HEK293 (cell line): ENCODE measurements around the gene NPPA.

ENCODE experiments used
- CTCF ChIA-PET: fragments of 350-600 bp; formaldehyde crosslinking; extraction: SDS; loops from one replicate; lab custom pipeline; 2021; ENCODE audit warnings: antibody characterized with exemption; lab: Yijun Ruan, JAX
- POLR2A ChIA-PET: fragments of 300-600 bp; formaldehyde crosslinking; extraction: SDS; loops from one replicate; lab custom pipeline; 2020; ENCODE audit warnings: antibody characterized with exemption, inconsistent platforms; lab: Yijun Ruan, JAX
- H3K27ac ChIP-seq: fragments of 200-500 bp; sonication (Bioruptor generic); 2 replicates; pipeline ENCODE4 v1.5.1; 2014; ENCODE audit warnings: low read depth, low read length, control low read depth, inconsistent platforms; ENCODE audit errors: extremely low read depth
- H3K36me3 ChIP-seq, 2 experiments: fragments of 200-500 bp in 1 of 2; sonication (Bioruptor generic) in 1 of 2; 1 replicate in 1 of 2; 2 replicates in 1 of 2; pipeline ENCODE4 v1.5.1; 2014 to 2017; ENCODE audit warnings: inconsistent platforms in 2 of 2, low read length in 2 of 2; ENCODE audit not compliant: control insufficient read depth in 2 of 2, insufficient read depth in 1 of 2
- H3K4me1 ChIP-seq: fragments of 200-500 bp; sonication (Bioruptor generic); 2 replicates; pipeline ENCODE4 v1.5.1; 2014; ENCODE audit warnings: mild to moderate bottlenecking, low read length, inconsistent platforms; ENCODE audit not compliant: control insufficient read depth, insufficient read depth
- H3K4me3 ChIP-seq: 2 replicates; pipeline ENCODE4 v1.5.1; 2011; ENCODE audit warnings: low read depth, mild to moderate bottlenecking, control low read depth, low read length, moderate library complexity
- H3K9me3 ChIP-seq: fragments of 200-500 bp; sonication (Bioruptor generic); 2 replicates; pipeline ENCODE4 v1.5.1; 2014; ENCODE audit warnings: low read depth, low read length, inconsistent platforms; ENCODE audit not compliant: control insufficient read depth, insufficient read depth
- KLF7 ChIP-seq: fragments of 450-650 bp; formaldehyde crosslinking; IDR thresholded peaks from 2 replicates; pipeline ENCODE4 v1.5.1; 2016; ENCODE audit warnings: missing biosample characterization, missing genetic modification characterization, borderline replicate concordance
- MYNN ChIP-seq: fragments of 450-650 bp; formaldehyde crosslinking; IDR thresholded peaks from 2 replicates; pipeline ENCODE4 v1.5.1; 2016; ENCODE audit warnings: missing biosample characterization, missing genetic modification characterization, borderline replicate concordance
- MZF1 ChIP-seq: fragments of 450-650 bp; formaldehyde crosslinking; IDR thresholded peaks from 2 replicates; pipeline ENCODE4 v1.5.1; 2017; ENCODE audit warnings: missing biosample characterization, missing genetic modification characterization, borderline replicate concordance
- PRDM1 ChIP-seq: fragments of 450-650 bp; formaldehyde crosslinking; IDR thresholded peaks from 2 replicates; pipeline ENCODE4; 2016; ENCODE audit warnings: missing biosample characterization, missing genetic modification characterization
- ZBTB7A ChIP-seq: fragments of 450-650 bp; formaldehyde crosslinking; IDR thresholded peaks from 2 replicates; pipeline ENCODE4 v1.5.1; 2016; ENCODE audit warnings: low read depth, missing biosample characterization, missing genetic modification characterization
- ZIC2 ChIP-seq: fragments of 450-650 bp; formaldehyde crosslinking; IDR thresholded peaks from 2 replicates; pipeline ENCODE4 v1.5.1; 2016; ENCODE audit warnings: missing biosample characterization, missing genetic modification characterization
- ZNF114 ChIP-seq: fragments of 450-650 bp; formaldehyde crosslinking; IDR thresholded peaks from 2 replicates; pipeline ENCODE4 v1.5.0; 2017; ENCODE audit warnings: missing biosample characterization, missing genetic modification characterization
- ZNF140 ChIP-seq: fragments of 450-650 bp; formaldehyde crosslinking; IDR thresholded peaks from 2 replicates; pipeline ENCODE4 v1.5.1; 2016; ENCODE audit warnings: missing biosample characterization, missing genetic modification characterization
- ZNF155 ChIP-seq: fragments of 450-650 bp; formaldehyde crosslinking; IDR thresholded peaks from 2 replicates; pipeline ENCODE4 v1.5.1; 2016; ENCODE audit warnings: missing biosample characterization, missing genetic modification characterization
- ZNF2 ChIP-seq: fragments of 450-650 bp; formaldehyde crosslinking; IDR thresholded peaks from 2 replicates; pipeline ENCODE4 v1.5.1; 2016; ENCODE audit warnings: missing biosample characterization, missing genetic modification characterization
- ZNF221 ChIP-seq: fragments of 450-650 bp; formaldehyde crosslinking; IDR thresholded peaks from 2 replicates; pipeline ENCODE4 v1.5.1; 2017; ENCODE audit warnings: missing biosample characterization, missing genetic modification characterization, borderline replicate concordance
- ZNF292 ChIP-seq: fragments of 450-650 bp; formaldehyde crosslinking; IDR thresholded peaks from 2 replicates; pipeline ENCODE4 v1.5.1; 2016; ENCODE audit warnings: low read depth, missing biosample characterization, missing genetic modification characterization, borderline replicate concordance
- ZNF391 ChIP-seq: fragments of 450-650 bp; formaldehyde crosslinking; IDR thresholded peaks from 2 replicates; pipeline ENCODE4 v1.5.1; 2016; ENCODE audit warnings: low read depth, missing biosample characterization, missing genetic modification characterization, borderline replicate concordance
- ZNF394 ChIP-seq: fragments of 450-650 bp; formaldehyde crosslinking; IDR thresholded peaks from 2 replicates; pipeline ENCODE4 v1.5.1; 2016; ENCODE audit warnings: missing biosample characterization, missing genetic modification characterization, mild to moderate bottlenecking, moderate library complexity, borderline replicate concordance
- ZNF558 ChIP-seq: fragments of 450-650 bp; formaldehyde crosslinking; IDR thresholded peaks from 2 replicates; pipeline ENCODE4 v1.5.1; 2016; ENCODE audit warnings: missing biosample characterization, missing genetic modification characterization
- ZNF560 ChIP-seq: fragments of 450-650 bp; formaldehyde crosslinking; IDR thresholded peaks from 2 replicates; pipeline ENCODE4 v1.5.1; 2017; ENCODE audit warnings: missing biosample characterization, missing genetic modification characterization, borderline replicate concordance
- ZNF571 ChIP-seq: fragments of 450-650 bp; formaldehyde crosslinking; IDR thresholded peaks from 2 replicates; pipeline ENCODE4 v1.5.0; 2017; ENCODE audit warnings: missing biosample characterization, missing genetic modification characterization
- ZNF624 ChIP-seq: fragments of 450-650 bp; formaldehyde crosslinking; IDR thresholded peaks from 2 replicates; pipeline ENCODE4 v1.5.1; 2017; ENCODE audit warnings: missing biosample characterization, missing genetic modification characterization
- ZNF792 ChIP-seq: fragments of 450-650 bp; formaldehyde crosslinking; IDR thresholded peaks from 2 replicates; pipeline ENCODE4 v1.5.1; 2016; ENCODE audit warnings: missing biosample characterization, missing genetic modification characterization
- TF ChIP-seq, protein P1 (sequence below): fragments of 450-650 bp; formaldehyde crosslinking; IDR thresholded peaks from 2 replicates; pipeline ENCODE4 v1.5.1; 2017; ENCODE audit warnings: missing biosample characterization, missing genetic modification characterization
- TF ChIP-seq, protein P2 (sequence below): fragments of 450-650 bp; IDR thresholded peaks from 2 replicates; pipeline ENCODE4 v1.5.1; 2018; ENCODE audit warnings: missing biosample characterization, mild to moderate bottlenecking, missing genetic modification characterization
- TF ChIP-seq, protein P3 (sequence below): fragments of 450-650 bp; formaldehyde crosslinking; IDR thresholded peaks from 2 replicates; pipeline ENCODE4 v1.5.1; 2016; ENCODE audit warnings: missing biosample characterization, missing genetic modification characterization
- TF ChIP-seq, protein P4 (sequence below): fragments of 450-650 bp; formaldehyde crosslinking; IDR thresholded peaks from 2 replicates; pipeline ENCODE4 v1.5.1; 2016; ENCODE audit warnings: missing biosample characterization, missing genetic modification characterization, borderline replicate concordance

Gene NPPA

DNA sequence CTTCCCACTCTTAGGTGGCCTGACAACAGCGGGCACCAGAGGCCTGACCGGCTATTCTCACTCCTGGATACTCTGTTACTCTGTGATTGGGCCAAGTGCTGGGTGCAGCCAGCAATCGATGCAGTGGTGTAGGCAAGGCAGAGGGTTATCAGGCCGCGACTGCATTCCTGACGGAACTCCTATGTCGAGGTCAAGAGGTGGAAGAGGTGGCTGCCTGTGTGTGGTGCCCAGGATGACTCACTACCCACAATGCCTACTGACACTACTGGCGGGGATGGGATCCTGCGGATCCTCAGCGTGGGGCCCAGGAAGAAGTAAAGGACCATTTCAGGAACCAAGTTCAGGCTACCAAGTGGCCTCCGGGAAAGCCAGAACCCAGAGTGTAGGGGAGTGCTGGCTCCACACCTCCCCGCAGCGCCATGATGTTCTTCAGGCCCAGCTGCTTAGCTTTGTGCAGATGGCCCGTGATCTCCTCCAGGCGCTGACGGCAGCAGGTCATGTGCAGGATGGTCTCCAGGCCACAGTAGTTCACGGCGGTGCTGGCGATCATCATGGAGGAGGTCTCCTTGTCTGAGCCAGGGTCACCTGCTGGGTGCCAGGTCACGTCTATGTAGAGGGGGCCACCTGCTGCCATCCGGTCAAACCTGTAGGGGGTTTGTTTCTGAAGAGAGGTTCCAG is 46.7 kb downstream of the NPPA start:
- no peak overlapping the region for H3K4me3 ChIP-seq
- peaks cover 0 to 55% of the 10 kb centered on the region in 2 experiments; a peak in 1 of 3 replicates for H3K36me3 ChIP-seq
- ChIA-PET CTCF (interaction anchor here (0.8 kb wide), 1 partner anchor 38 kb away, joined by 3 read pairs; no protein-coding TSS in a partner anchor), POLR2A (no interaction called here)
- H3K9me3 ChIP-seq: no peaks in the 10 kb centered on the region
- peaks cover 4% of the 10 kb centered on the region; the same call in 1 of the 2 replicates for H3K4me1 ChIP-seq
- TF ChIP-seq ZNF140 (tag by site-specific recombination) (no peak), ZNF292 (tag by site-specific recombination) (no peak), ZNF394 (tag by site-specific recombination) (no peak), ZNF560 (tag by site-specific recombination) (no peak), ZIC2 (tag by site-specific recombination) (peak; percentile 21; the same call in 1 of the 2 replicates)
- TF ChIP-seq, protein P1, sequence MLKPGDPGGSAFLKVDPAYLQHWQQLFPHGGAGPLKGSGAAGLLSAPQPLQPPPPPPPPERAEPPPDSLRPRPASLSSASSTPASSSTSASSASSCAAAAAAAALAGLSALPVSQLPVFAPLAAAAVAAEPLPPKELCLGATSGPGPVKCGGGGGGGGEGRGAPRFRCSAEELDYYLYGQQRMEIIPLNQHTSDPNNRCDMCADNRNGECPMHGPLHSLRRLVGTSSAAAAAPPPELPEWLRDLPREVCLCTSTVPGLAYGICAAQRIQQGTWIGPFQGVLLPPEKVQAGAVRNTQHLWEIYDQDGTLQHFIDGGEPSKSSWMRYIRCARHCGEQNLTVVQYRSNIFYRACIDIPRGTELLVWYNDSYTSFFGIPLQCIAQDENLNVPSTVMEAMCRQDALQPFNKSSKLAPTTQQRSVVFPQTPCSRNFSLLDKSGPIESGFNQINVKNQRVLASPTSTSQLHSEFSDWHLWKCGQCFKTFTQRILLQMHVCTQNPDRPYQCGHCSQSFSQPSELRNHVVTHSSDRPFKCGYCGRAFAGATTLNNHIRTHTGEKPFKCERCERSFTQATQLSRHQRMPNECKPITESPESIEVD: no peak
- no peak overlapping the region for H3K27ac ChIP-seq

DNA sequence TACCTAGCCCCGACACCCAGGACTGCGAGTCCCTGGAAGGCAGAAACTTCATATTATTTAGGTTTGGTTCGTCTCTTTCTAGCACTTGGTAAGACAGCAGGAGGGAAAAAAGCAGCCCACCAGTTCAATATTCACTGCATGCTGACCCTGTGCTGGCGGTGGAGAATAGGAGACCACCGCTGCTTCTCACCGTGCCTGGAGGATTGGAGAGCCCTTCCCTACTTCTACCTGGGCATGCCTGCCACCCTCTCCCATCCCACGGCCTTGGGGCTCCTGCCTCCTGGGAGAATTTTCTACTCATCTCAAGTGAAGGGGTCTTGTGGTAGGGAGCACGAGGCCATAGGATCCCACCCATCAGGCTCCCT is 47.2 kb downstream of the NPPA start:
- H3K9me3 ChIP-seq: no peaks in the 10 kb centered on the region
- no peak overlapping the region for H3K4me3 ChIP-seq
- POLR2A ChIA-PET: no interaction called here
- H3K27ac ChIP-seq: no peak overlapping the region
- TF ChIP-seq ZNF558 (tag by site-specific recombination) (no peak), ZNF792 (tag by site-specific recombination) (no peak), MYNN (tag by site-specific recombination) (no peak), ZNF221 (no peak), KLF7 (tag by site-specific recombination) (no peak), PRDM1 (tag by site-specific recombination) (no peak), ZNF391 (tag by site-specific recombination) (no peak), ZNF2 (tag by site-specific recombination) (no peak), ZBTB7A (tag by site-specific recombination) (no peak), ZNF571 (no peak), ZNF114 (tag by site-specific recombination) (no peak), ZNF155 (tag by site-specific recombination) (no peak), ZNF624 (tag by site-specific recombination) (no peak), MZF1 (tag by site-specific recombination) (no peak)
- TF ChIP-seq, protein P2, sequence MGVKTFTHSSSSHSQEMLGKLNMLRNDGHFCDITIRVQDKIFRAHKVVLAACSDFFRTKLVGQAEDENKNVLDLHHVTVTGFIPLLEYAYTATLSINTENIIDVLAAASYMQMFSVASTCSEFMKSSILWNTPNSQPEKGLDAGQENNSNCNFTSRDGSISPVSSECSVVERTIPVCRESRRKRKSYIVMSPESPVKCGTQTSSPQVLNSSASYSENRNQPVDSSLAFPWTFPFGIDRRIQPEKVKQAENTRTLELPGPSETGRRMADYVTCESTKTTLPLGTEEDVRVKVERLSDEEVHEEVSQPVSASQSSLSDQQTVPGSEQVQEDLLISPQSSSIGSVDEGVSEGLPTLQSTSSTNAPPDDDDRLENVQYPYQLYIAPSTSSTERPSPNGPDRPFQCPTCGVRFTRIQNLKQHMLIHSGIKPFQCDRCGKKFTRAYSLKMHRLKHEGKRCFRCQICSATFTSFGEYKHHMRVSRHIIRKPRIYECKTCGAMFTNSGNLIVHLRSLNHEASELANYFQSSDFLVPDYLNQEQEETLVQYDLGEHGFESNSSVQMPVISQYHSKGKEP (tag by site-specific recombination): no peak
- TF ChIP-seq, protein P3, sequence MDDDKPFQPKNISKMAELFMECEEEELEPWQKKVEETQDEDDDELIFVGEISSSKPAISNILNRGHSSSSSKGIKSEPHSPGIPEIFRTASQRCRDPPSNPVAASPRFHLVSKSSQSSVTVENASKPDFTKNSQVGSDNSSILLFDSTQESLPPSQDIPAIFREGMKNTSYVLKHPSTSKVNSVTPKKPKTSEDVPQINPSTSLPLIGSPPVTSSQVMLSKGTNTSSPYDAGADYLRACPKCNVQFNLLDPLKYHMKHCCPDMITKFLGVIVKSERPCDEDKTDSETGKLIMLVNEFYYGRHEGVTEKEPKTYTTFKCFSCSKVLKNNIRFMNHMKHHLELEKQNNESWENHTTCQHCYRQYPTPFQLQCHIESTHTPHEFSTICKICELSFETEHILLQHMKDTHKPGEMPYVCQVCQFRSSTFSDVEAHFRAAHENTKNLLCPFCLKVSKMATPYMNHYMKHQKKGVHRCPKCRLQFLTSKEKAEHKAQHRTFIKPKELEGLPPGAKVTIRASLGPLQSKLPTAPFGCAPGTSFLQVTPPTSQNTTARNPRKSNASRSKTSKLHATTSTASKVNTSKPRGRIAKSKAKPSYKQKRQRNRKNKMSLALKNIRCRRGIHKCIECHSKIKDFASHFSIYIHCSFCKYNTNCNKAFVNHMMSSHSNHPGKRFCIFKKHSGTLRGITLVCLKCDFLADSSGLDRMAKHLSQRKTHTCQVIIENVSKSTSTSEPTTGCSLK (tag by site-specific recombination): no peak
- TF ChIP-seq, protein P4, sequence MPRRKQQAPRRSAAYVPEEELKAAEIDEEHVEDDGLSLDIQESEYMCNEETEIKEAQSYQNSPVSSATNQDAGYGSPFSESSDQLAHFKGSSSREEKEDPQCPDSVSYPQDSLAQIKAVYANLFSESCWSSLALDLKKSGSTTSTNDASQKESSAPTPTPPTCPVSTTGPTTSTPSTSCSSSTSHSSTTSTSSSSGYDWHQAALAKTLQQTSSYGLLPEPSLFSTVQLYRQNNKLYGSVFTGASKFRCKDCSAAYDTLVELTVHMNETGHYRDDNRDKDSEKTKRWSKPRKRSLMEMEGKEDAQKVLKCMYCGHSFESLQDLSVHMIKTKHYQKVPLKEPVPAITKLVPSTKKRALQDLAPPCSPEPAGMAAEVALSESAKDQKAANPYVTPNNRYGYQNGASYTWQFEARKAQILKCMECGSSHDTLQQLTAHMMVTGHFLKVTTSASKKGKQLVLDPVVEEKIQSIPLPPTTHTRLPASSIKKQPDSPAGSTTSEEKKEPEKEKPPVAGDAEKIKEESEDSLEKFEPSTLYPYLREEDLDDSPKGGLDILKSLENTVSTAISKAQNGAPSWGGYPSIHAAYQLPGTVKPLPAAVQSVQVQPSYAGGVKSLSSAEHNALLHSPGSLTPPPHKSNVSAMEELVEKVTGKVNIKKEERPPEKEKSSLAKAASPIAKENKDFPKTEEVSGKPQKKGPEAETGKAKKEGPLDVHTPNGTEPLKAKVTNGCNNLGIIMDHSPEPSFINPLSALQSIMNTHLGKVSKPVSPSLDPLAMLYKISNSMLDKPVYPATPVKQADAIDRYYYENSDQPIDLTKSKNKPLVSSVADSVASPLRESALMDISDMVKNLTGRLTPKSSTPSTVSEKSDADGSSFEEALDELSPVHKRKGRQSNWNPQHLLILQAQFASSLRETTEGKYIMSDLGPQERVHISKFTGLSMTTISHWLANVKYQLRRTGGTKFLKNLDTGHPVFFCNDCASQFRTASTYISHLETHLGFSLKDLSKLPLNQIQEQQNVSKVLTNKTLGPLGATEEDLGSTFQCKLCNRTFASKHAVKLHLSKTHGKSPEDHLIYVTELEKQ (tag by site-specific recombination): no peak
- TF ChIP-seq, all 188 proteins: peak for 0
- peaks cover 0 to 60% of the 10 kb centered on the region in 2 experiments; a peak in 1 of 3 replicates for H3K36me3 ChIP-seq
- H3K4me1 ChIP-seq: peaks cover 4% of the 10 kb centered on the region; the same call in 1 of the 2 replicates
- CTCF ChIA-PET: no interaction called here
